Activated CD8-positive, alpha-beta T cell treated with anti-CD3 and anti-CD28 coated beads, Interleukin-2, amount 10 ng/mL, durations not matched to agents 7 days and 5 days (primary cell): ENCODE measurements around the gene OTOGL. TPM values are rescaled to one million over a fixed set of nuclear protein-coding genes. Genes with fewer than 3 reads are reported as not detected.
"Not testable (repeated sequence)": the region's sequence is repeated elsewhere in the genome, so short reads cannot be mapped to it uniquely, and the experiment has no call there.

ENCODE experiments used
- ATAC-seq: fragments of 150-1000 bp; cut with Tn5 transposase; one replicate; pipeline ENCODE4 v1.10.0; 2021; ENCODE audit warnings: moderate library complexity
- CTCF ChIA-PET: fragments of 350-600 bp; sonication (Branson Sonifier 250); formaldehyde crosslinking; loops from one replicate; lab custom pipeline; 2021; ENCODE audit warnings: antibody characterized with exemption; lab: Charles Lee
- POLR2A ChIA-PET: fragments of 350-600 bp; sonication (Branson Sonifier 250); formaldehyde crosslinking; loops from one replicate; lab custom pipeline; 2021; ENCODE audit warnings: antibody characterized with exemption; lab: Charles Lee
- DNase-seq: peaks from one replicate; pipeline ENCODE4 v3.0.0-alpha.2; 2020
- H3K27ac Mint-ChIP-seq: one replicate; pipeline ENCODE4 v1.8.0; 2021; ENCODE audit warnings: mild to moderate bottlenecking, mixed read lengths
- H3K27me3 Mint-ChIP-seq: one replicate; pipeline ENCODE4 v1.8.0; 2021; ENCODE audit warnings: low read depth, mixed read lengths
- H3K36me3 Mint-ChIP-seq: one replicate; pipeline ENCODE4 v1.8.0; 2021; ENCODE audit warnings: low read depth, mixed read lengths
- H3K4me1 Mint-ChIP-seq: one replicate; pipeline ENCODE4 v1.8.0; 2021; ENCODE audit warnings: low read depth, mixed read lengths
- H3K4me3 Mint-ChIP-seq: one replicate; pipeline ENCODE4 v1.8.0; 2021; ENCODE audit warnings: mild to moderate bottlenecking, mixed read lengths
- H3K9me3 Mint-ChIP-seq: one replicate; pipeline ENCODE4 v1.8.0; 2022; ENCODE audit warnings: mixed read lengths; ENCODE audit not compliant: insufficient read depth
- total RNA-seq, 2 experiments: library from RNA; stranded (reverse); gene quantifications; one replicate each; pipeline ENCODE4 v1.2.3, GENCODE V29; 2021

The OTOGL gene
- total RNA-seq: not detected

GRCh38 chr12:80099259-80099658 is at the start of gene OTOGL:
TSS of gene OTOGL (plus strand) at chr12:80099537. CDS start at chr12:80209432, 109,895 bp downstream.
- H3K4me3 Mint-ChIP-seq: no peak within 1 kb of the TSS
- H3K27me3 Mint-ChIP-seq: no peaks in the 10 kb centered on the region
- DNase-seq: no peak
- ChIA-PET POLR2A (no interaction called here), CTCF (interaction anchor here (1.3 kb wide), 1 partner anchor 39 kb away, joined by 4 read pairs; no protein-coding TSS in a partner anchor)
- H3K36me3 Mint-ChIP-seq: no peaks in the 10 kb centered on the region
- no peaks in the 10 kb centered on the region for H3K9me3 Mint-ChIP-seq
- H3K27ac Mint-ChIP-seq: no peak within 1 kb of the TSS
- ATAC-seq: no peak
- H3K4me1 Mint-ChIP-seq: no peaks in the 10 kb centered on the region

GRCh38 chr12:80050236-80050635 is 49.1 kb upstream of the OTOGL start:
- H3K27ac Mint-ChIP-seq: no peak overlapping the region
- H3K36me3 Mint-ChIP-seq: no peaks in the 10 kb centered on the region
- ChIA-PET CTCF (no interaction called here), POLR2A (no interaction called here)
- no peaks in the 10 kb centered on the region for H3K9me3 Mint-ChIP-seq
- no peak for DNase-seq
- ATAC-seq: no peak
- no peaks in the 10 kb centered on the region for H3K4me1 Mint-ChIP-seq
- H3K4me3 Mint-ChIP-seq: no peak overlapping the region
- no peaks in the 10 kb centered on the region for H3K27me3 Mint-ChIP-seq

- POLR2A ChIA-PET: no interaction called here
- DNase-seq: no peak
- ATAC-seq: no peak
- H3K36me3 Mint-ChIP-seq: no peaks in the 10 kb centered on the region
- CTCF ChIA-PET: no interaction called here
- H3K9me3 Mint-ChIP-seq: no peaks in the 10 kb centered on the region
- H3K27ac Mint-ChIP-seq: no peak overlapping the region
- H3K27me3 Mint-ChIP-seq: no peaks in the 10 kb centered on the region
- no peak overlapping the region for H3K4me3 Mint-ChIP-seq
- H3K4me1 Mint-ChIP-seq: no peaks in the 10 kb centered on the region
Measured at GRCh38 chr12:80053051-80053790, 46.1 kb upstream of the OTOGL start.

- Mint-ChIP-seq H3K4me1 (no peaks in the 10 kb centered on the region), H3K9me3 (no peaks in the 10 kb centered on the region), H3K4me3 (no peak overlapping the region), H3K27me3 (no peaks in the 10 kb centered on the region), H3K27ac (no peak overlapping the region), H3K36me3 (no peaks in the 10 kb centered on the region)
- ChIA-PET CTCF (no interaction called here), POLR2A (no interaction called here)
- no peak for DNase-seq
- ATAC-seq: no peak
Measured at GRCh38 chr12:80056232-80056631, 43.1 kb upstream of the OTOGL start.

- H3K4me1 Mint-ChIP-seq: no peaks in the 10 kb centered on the region
- no peak overlapping the region for H3K27ac Mint-ChIP-seq
- no peaks in the 10 kb centered on the region for H3K27me3 Mint-ChIP-seq
- H3K4me3 Mint-ChIP-seq: no peak overlapping the region
- DNase-seq (no peak), ATAC-seq (no peak)
- no peaks in the 10 kb centered on the region for H3K9me3 Mint-ChIP-seq
- POLR2A ChIA-PET: no interaction called here
- no peaks in the 10 kb centered on the region for H3K36me3 Mint-ChIP-seq
- CTCF ChIA-PET: no interaction called here
Measured at GRCh38 chr12:80056845-80057244, 42.5 kb upstream of the OTOGL start.

- H3K36me3 Mint-ChIP-seq: no peaks in the 10 kb centered on the region
- no peaks in the 10 kb centered on the region for H3K4me1 Mint-ChIP-seq
- CTCF ChIA-PET: no interaction called here
- POLR2A ChIA-PET: no interaction called here
- no peaks in the 10 kb centered on the region for H3K9me3 Mint-ChIP-seq
- H3K27me3 Mint-ChIP-seq: no peaks in the 10 kb centered on the region
- no peak for DNase-seq
- H3K4me3 Mint-ChIP-seq: no peak overlapping the region
- H3K27ac Mint-ChIP-seq: no peak overlapping the region
- no peak for ATAC-seq
Measured at GRCh38 chr12:80058586-80058985, 40.8 kb upstream of the OTOGL start.

- CTCF ChIA-PET: no interaction called here
- H3K27me3 Mint-ChIP-seq: no peaks in the 10 kb centered on the region
- POLR2A ChIA-PET: no interaction called here
- no peak overlapping the region for H3K27ac Mint-ChIP-seq
- H3K36me3 Mint-ChIP-seq: no peaks in the 10 kb centered on the region
- H3K4me3 Mint-ChIP-seq: no peak overlapping the region
- DNase-seq (no peak), ATAC-seq (no peak)
- no peaks in the 10 kb centered on the region for H3K4me1 Mint-ChIP-seq
- no peaks in the 10 kb centered on the region for H3K9me3 Mint-ChIP-seq
Measured at GRCh38 chr12:80059102-80059501, 40.2 kb upstream of the OTOGL start.

- DNase-seq (no peak), ATAC-seq (no peak)
- Mint-ChIP-seq H3K27ac (no peak overlapping the region), H3K36me3 (no peaks in the 10 kb centered on the region), H3K4me3 (no peak overlapping the region), H3K4me1 (no peaks in the 10 kb centered on the region), H3K9me3 (no peaks in the 10 kb centered on the region), H3K27me3 (no peaks in the 10 kb centered on the region)
- CTCF ChIA-PET: interaction anchor here (0.5 to 0.7 kb wide), 2 partner anchors 11 to 157 kb away, joined by 3 read pairs; no protein-coding TSS in a partner anchor
- POLR2A ChIA-PET: no interaction called here
Measured at GRCh38 chr12:80059875-80060274, 39.5 kb upstream of the OTOGL start.

- no peaks in the 10 kb centered on the region for H3K9me3 Mint-ChIP-seq
- CTCF ChIA-PET: no interaction called here
Measured at GRCh38 chr12:80064269-80064668, 35.1 kb upstream of the OTOGL start.

GRCh38 chr12:80064951-80065350 is 34.4 kb upstream of the OTOGL start:
- H3K4me3 Mint-ChIP-seq: no peak overlapping the region
- POLR2A ChIA-PET: no interaction called here

More at GRCh38 chr12:80064269-80064668, 35.1 kb upstream of the OTOGL start:
- ATAC-seq: no peak
- H3K27ac Mint-ChIP-seq: no peak overlapping the region
- no peak for DNase-seq
- no peaks in the 10 kb centered on the region for H3K4me1 Mint-ChIP-seq
- no peaks in the 10 kb centered on the region for H3K27me3 Mint-ChIP-seq
- H3K36me3 Mint-ChIP-seq: no peaks in the 10 kb centered on the region
- POLR2A ChIA-PET: no interaction called here
- no peak overlapping the region for H3K4me3 Mint-ChIP-seq

GRCh38 chr12:80068173-80068572 is 31.2 kb upstream of the OTOGL start:
- ATAC-seq (no peak), DNase-seq (no peak)
- no peak overlapping the region for H3K4me3 Mint-ChIP-seq
- CTCF ChIA-PET: no interaction called here
- no peaks in the 10 kb centered on the region for H3K27me3 Mint-ChIP-seq
- no peak overlapping the region for H3K27ac Mint-ChIP-seq
- H3K9me3 Mint-ChIP-seq: no peaks in the 10 kb centered on the region
- POLR2A ChIA-PET: no interaction called here
- H3K36me3 Mint-ChIP-seq: no peaks in the 10 kb centered on the region
- no peaks in the 10 kb centered on the region for H3K4me1 Mint-ChIP-seq

More at GRCh38 chr12:80064951-80065350, 34.4 kb upstream of the OTOGL start:
- Mint-ChIP-seq H3K4me1 (no peaks in the 10 kb centered on the region), H3K27me3 (no peaks in the 10 kb centered on the region), H3K36me3 (no peaks in the 10 kb centered on the region), H3K9me3 (no peaks in the 10 kb centered on the region), H3K27ac (no peak overlapping the region)
- CTCF ChIA-PET: no interaction called here
- DNase-seq (no peak), ATAC-seq (no peak)

GRCh38 chr12:80083892-80084614 is 15.3 kb upstream of the OTOGL start:
- CTCF ChIA-PET: interaction anchor here (0.8 kb wide), 1 partner anchor 43 kb away, joined by 3 read pairs; no protein-coding TSS in a partner anchor
- H3K36me3 Mint-ChIP-seq, H3K27me3 Mint-ChIP-seq, H3K9me3 Mint-ChIP-seq, POLR2A ChIA-PET: not testable (repeated sequence)
- DNase-seq: peak; percentile 70
- peak; percentile 90 for ATAC-seq
- peak overlapping the region; percentile 4 for H3K4me3 Mint-ChIP-seq
- peaks cover 14% of the 10 kb centered on the region for H3K4me1 Mint-ChIP-seq
- H3K27ac Mint-ChIP-seq: peak overlapping the region; percentile 55
